ENCODE data around the gene TBC1D22A. TPM values are rescaled to one million over a fixed set of nuclear protein-coding genes. Genes with fewer than 3 reads are reported as not detected.

The TBC1D22A gene
- polyA plus RNA-seq, 1 experiment = 24.2 TPM

DNA sequence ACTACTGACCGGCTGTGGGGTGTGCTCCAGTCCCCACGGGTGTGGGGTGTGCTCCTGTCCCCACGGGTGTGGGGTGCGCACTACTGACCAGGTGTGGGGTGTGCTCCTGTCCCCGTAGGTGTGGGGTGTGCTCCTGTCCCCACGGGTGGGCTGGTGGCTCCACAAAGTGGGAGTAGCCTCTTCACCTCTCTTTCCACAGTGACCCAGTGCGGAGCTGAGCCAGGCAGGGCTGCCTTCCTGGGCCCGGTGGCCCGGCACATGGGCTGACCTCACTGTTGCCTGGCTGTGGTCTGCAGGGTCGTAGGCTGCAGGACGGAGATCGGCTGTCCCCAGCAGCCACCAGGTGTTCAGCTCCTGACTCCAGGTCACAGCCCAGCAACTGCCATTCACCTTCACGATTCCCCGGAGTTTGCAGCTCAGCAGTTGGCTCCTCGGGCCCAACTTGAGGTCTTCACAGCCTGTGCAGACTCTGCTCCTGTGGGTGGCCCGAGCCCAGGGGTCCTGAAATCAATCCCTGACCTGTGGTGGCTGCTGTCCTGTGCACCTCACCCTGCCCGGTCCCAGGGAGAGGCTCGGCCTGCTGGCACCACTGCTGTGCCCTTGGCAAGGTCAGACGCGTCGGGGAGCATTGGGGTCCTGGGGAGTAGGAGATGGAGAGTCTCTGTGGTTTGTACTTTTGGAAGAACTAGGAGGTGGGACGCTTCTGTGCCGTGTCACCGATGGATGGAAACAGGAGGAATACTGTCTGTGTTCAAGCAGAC, 414.3 kb downstream of the TBC1D22A start:
- DNase-seq (ENCODE audit: low read depth) = no peak
- Histone ChIP-seq H3K36me3 (ENCODE audit: control insufficient read depth, insufficient read depth, low read length) (no peaks in the 10 kb centered on the region), H3K27me3 (ENCODE audit: control insufficient read depth, insufficient read depth, low read length) (no peaks in the 10 kb centered on the region), H3K4me3 (ENCODE audit: low read depth, low read length) (no peak overlapping the region)
- CTCF ChIA-PET = no interaction called here
- TF ChIP-seq, protein P1, sequence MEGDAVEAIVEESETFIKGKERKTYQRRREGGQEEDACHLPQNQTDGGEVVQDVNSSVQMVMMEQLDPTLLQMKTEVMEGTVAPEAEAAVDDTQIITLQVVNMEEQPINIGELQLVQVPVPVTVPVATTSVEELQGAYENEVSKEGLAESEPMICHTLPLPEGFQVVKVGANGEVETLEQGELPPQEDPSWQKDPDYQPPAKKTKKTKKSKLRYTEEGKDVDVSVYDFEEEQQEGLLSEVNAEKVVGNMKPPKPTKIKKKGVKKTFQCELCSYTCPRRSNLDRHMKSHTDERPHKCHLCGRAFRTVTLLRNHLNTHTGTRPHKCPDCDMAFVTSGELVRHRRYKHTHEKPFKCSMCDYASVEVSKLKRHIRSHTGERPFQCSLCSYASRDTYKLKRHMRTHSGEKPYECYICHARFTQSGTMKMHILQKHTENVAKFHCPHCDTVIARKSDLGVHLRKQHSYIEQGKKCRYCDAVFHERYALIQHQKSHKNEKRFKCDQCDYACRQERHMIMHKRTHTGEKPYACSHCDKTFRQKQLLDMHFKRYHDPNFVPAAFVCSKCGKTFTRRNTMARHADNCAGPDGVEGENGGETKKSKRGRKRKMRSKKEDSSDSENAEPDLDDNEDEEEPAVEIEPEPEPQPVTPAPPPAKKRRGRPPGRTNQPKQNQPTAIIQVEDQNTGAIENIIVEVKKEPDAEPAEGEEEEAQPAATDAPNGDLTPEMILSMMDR (IDR thresholded peaks at IDR 0.05; ENCODE audit: insufficient read depth, low read depth, low read length) = no peak
- POLR2A ChIA-PET = no interaction called here

DNA sequence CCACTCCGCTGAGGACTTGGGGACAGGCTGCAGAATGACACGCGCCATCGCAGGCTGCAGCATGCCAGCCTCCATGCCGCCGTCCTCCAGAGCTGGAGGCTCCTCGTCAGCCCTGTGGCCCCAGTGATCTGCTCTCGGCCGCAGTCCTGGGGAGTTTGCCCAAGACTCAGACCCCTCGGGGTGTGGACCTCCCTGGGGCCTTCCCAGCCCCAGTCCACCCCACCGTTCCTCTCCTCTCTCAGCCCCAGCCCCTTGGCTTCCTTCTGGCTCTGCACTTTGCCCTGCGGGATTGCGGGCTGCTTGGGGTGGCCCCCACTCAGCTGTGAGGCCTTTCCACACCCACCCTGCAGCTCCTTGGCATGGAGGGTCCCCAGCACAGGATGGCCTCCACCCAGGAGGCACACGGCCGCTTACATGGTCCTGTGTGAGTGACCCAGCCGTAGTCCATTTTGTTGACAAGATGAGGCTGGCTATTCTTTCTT, 414.9 kb downstream of the TBC1D22A start:
- ChIA-PET CTCF (no interaction called here), POLR2A (no interaction called here)
- DNase-seq (ENCODE audit: low read depth) = no peak
- Histone ChIP-seq H3K4me3 (ENCODE audit: low read depth, low read length) (no peak overlapping the region), H3K36me3 (ENCODE audit: control insufficient read depth, insufficient read depth, low read length) (no peaks in the 10 kb centered on the region), H3K27me3 (ENCODE audit: control insufficient read depth, insufficient read depth, low read length) (no peaks in the 10 kb centered on the region)
- TF ChIP-seq, protein P1 (IDR thresholded peaks at IDR 0.05; ENCODE audit: insufficient read depth, low read depth, low read length) = no peak

DNA sequence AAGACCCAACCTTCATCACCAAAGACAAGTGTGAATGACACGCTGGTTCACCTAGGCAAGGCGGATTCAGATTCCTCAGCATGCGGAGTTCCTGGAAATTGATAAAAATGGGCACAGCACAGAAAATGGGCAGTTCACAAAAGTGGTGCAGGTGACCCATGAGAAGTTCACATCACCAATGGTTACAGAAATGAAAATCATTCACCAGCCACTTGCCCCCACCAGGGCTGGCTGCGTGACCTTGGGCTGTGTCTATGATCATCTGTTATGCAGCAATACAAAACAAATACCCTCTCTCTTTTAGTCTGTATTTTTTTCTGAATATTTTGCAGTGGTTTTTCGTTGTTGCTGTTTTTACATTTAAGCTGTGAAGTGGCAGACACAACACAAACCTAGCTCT, 415.9 kb downstream of the TBC1D22A start:
- Histone ChIP-seq H3K36me3 (ENCODE audit: control insufficient read depth, insufficient read depth, low read length) (no peaks in the 10 kb centered on the region), H3K4me3 (ENCODE audit: low read depth, low read length) (no peak overlapping the region), H3K27me3 (ENCODE audit: control insufficient read depth, insufficient read depth, low read length) (no peaks in the 10 kb centered on the region)
- TF ChIP-seq, protein P1 (IDR thresholded peaks at IDR 0.05; ENCODE audit: insufficient read depth, low read depth, low read length) = no peak
- no peak for DNase-seq (ENCODE audit: low read depth)
- POLR2A ChIA-PET = no interaction called here
- CTCF ChIA-PET = no interaction called here

DNA sequence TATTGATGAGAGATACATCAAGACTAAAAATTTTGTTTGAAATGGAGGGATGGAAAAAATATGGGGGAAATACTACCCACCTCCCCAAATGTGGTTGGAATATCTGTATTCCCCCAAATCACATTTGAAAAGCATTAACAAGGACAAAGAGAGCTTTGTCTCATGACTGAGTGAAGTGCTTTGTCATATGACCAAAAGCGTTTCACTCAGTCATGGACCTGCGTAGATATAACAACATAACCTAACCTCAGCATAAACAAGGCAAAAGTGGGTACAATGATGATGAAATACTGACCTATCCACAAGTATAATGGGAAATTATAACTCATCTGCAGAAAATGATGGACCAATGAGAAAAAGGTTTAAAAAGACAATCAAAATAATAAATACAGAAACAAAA, 418.3 kb downstream of the TBC1D22A start:
- Histone ChIP-seq H3K4me3 (ENCODE audit: low read depth, low read length) (no peak overlapping the region), H3K27me3 (ENCODE audit: control insufficient read depth, insufficient read depth, low read length) (no peaks in the 10 kb centered on the region), H3K36me3 (ENCODE audit: control insufficient read depth, insufficient read depth, low read length) (no peaks in the 10 kb centered on the region)
- ChIA-PET POLR2A (no interaction called here), CTCF (interaction anchor here (0.6 kb wide), 1 partner anchor 11 kb away, joined by 3 read pairs; no protein-coding TSS in a partner anchor)
- TF ChIP-seq, protein P1 (IDR thresholded peaks at IDR 0.05; ENCODE audit: insufficient read depth, low read depth, low read length) = no peak
- DNase-seq (ENCODE audit: low read depth) = no peak

DNA sequence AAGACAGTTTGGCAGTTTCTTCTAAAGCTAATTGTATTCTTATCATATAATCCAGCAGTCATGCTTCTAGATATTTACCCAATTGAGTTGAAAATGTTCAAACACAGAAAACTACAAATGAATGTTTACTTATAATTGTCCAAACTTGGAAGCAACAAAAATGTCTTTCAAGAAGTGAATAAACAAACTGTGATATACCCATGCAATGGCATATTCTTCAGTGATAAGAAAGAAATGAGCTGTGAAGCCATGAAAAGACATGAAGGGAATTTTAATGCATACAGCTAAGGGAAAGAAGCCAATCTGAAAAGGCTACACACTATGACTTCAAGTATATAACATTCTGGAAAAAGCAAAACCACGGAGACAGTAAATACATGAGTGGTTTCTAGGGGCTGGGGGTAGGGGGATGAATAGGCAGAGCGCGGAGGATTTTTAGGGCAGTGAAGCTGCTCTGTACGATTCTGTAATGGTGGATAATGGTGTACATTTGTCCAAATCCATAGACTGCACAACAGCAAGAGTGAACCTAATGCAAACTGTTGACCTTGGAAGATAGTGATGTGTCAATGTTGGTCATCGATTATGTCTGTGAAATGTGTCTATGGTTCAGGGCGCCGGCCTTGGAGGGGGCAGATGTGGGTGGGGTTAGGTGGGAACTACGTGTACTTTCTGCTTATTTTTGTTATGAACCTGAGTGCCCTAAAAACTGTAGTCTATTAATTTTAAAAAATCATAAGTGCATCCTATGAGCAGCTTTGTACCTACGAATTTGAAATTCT, 424.9 kb downstream of the TBC1D22A start:
- Histone ChIP-seq H3K27me3 (ENCODE audit: control insufficient read depth, insufficient read depth, low read length) (no peaks in the 10 kb centered on the region; the same call in 1 of the 2 replicates), H3K36me3 (ENCODE audit: control insufficient read depth, insufficient read depth, low read length) (no peaks in the 10 kb centered on the region), H3K4me3 (ENCODE audit: low read depth, low read length) (no peak overlapping the region)
- ChIA-PET CTCF (interaction anchor here (1.2 kb wide), 1 partner anchor 17 kb away, joined by 3 read pairs; no protein-coding TSS in a partner anchor), POLR2A (no interaction called here)
- TF ChIP-seq, protein P1 (IDR thresholded peaks at IDR 0.05; ENCODE audit: insufficient read depth, low read depth, low read length) = no peak
- DNase-seq (ENCODE audit: low read depth) = no peak
